ENCODE measurements around the gene CRAT. TPM values are rescaled to one million over a fixed set of nuclear protein-coding genes. Genes with fewer than 3 reads are reported as not detected.
A peak's percentile ranks its signal among the peaks of the same experiment; 100 is the strongest.

CRAT gene
- total RNA-seq, 1 experiment from 2014 or later = 10.1 TPM

DNA sequence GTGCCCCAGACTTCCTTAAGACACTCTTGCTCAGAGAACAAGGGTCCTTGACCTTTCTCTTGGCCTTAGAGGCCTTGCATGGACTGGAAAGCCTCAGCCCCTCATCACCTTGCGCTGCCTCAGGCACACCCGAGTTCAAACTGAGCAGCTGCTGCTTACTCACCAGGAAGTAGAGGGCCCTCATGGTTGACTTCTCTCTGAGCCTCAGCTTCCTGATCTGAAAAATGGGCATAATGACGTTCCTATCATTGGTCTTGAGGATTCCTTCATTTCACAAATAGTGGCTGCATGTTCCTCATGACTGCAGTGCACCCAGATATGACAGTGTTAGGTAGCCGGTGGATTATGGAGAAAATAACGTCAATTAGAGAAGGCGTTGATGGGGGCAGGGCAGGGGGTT is 38.8 kb upstream of the CRAT start:
- Histone ChIP-seq H3K9me3 (ENCODE audit: low read depth, low read length, poor library complexity, severe bottlenecking) (no peaks in the 10 kb centered on the region), H3K4me3 (ENCODE audit: low read depth, low read length, poor library complexity, severe bottlenecking) (no peak overlapping the region), H3K4me1 (ENCODE audit: insufficient read depth, low read length, poor library complexity, severe bottlenecking) (no peaks in the 10 kb centered on the region), H3K36me3 (ENCODE audit: insufficient read depth, low read length, poor library complexity, severe bottlenecking) (peaks cover 6% of the 10 kb centered on the region), H3K27ac (ENCODE audit: low read depth, low read length, poor library complexity, severe bottlenecking) (no peak overlapping the region), H3K27me3 (replicated peaks; ENCODE audit: insufficient read depth, low read depth, low read length, poor library complexity) (no peaks in the 10 kb centered on the region)
- no TSS peak for BruUV-seq (replicated peaks)
- TF ChIP-seq, protein P1, sequence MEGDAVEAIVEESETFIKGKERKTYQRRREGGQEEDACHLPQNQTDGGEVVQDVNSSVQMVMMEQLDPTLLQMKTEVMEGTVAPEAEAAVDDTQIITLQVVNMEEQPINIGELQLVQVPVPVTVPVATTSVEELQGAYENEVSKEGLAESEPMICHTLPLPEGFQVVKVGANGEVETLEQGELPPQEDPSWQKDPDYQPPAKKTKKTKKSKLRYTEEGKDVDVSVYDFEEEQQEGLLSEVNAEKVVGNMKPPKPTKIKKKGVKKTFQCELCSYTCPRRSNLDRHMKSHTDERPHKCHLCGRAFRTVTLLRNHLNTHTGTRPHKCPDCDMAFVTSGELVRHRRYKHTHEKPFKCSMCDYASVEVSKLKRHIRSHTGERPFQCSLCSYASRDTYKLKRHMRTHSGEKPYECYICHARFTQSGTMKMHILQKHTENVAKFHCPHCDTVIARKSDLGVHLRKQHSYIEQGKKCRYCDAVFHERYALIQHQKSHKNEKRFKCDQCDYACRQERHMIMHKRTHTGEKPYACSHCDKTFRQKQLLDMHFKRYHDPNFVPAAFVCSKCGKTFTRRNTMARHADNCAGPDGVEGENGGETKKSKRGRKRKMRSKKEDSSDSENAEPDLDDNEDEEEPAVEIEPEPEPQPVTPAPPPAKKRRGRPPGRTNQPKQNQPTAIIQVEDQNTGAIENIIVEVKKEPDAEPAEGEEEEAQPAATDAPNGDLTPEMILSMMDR (conservative IDR thresholded peaks at IDR 0.05; ENCODE audit: low read depth, low read length) = no peak
- TF ChIP-seq EZH2 (IDR thresholded peaks at IDR 0.05; ENCODE audit: borderline replicate concordance, low read depth, low read length, poor library complexity, severe bottlenecking) = no peak
- CTCF ChIA-PET = no interaction called here
- intact Hi-C loops (cut with micrococcal nuclease; ENCODE audit: unreplicated experiment) = loop anchor here (10.0 kb wide), 1 partner anchor 185 kb away; no protein-coding TSS in a partner anchor
- no peak for DNase-seq (ENCODE audit: low spot score)
- POLR2A ChIA-PET (ENCODE audit: low non-redundant PET) = no interaction called here

DNA sequence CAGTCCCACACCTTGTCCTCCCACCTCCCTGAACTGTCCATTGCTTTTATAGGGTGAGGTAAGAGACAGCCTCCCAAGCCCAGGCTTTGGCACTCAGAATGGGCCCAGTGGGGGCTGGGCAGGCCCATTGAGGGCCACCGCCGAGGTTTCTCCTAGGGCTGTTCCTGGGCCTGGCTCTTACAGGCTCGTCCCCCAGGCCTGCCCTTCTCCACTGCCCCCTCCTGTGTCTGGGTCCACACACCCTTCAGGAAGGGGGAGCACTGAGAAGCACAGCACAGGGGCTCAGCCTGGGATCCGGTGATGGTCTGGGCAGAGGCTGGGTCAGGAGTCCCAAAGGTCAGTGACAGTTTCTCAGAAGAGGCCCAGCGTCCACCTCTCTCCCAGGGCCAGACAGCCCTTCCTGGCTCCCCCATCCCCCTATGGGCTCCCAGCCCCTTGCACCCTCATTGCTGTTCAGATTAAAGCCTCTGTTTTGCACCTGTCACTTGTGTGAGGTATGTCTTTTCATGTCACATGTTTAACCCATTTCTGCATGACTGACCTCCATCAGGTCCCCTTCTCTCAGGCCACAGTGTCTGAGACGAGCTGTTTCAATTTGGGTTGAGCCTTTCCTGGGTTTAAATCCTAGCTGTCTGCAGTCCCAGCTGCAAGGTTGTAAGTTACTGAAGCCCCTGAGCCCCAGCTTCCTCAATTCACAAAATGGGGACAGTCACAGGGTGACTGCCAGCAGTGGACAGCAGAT is 38.0 kb upstream of the CRAT start:
- Histone ChIP-seq H3K36me3 (ENCODE audit: insufficient read depth, low read length, poor library complexity, severe bottlenecking) (peaks cover 12% of the 10 kb centered on the region), H3K9me3 (ENCODE audit: low read depth, low read length, poor library complexity, severe bottlenecking) (no peaks in the 10 kb centered on the region), H3K27ac (ENCODE audit: low read depth, low read length, poor library complexity, severe bottlenecking) (no peak overlapping the region), H3K4me1 (ENCODE audit: insufficient read depth, low read length, poor library complexity, severe bottlenecking) (peaks cover 1% of the 10 kb centered on the region), H3K4me3 (ENCODE audit: low read depth, low read length, poor library complexity, severe bottlenecking) (no peak overlapping the region), H3K27me3 (replicated peaks; ENCODE audit: insufficient read depth, low read depth, low read length, poor library complexity) (no peaks in the 10 kb centered on the region)
- POLR2A ChIA-PET (ENCODE audit: low non-redundant PET) = no interaction called here
- no TSS peak for BruUV-seq (replicated peaks)
- TF ChIP-seq EZH2 (IDR thresholded peaks at IDR 0.05; ENCODE audit: borderline replicate concordance, low read depth, low read length, poor library complexity, severe bottlenecking) = no peak
- TF ChIP-seq, protein P1 (conservative IDR thresholded peaks at IDR 0.05; ENCODE audit: low read depth, low read length) = no peak
- CTCF ChIA-PET = no interaction called here
- DNase-seq (ENCODE audit: low spot score) = no peak
- intact Hi-C loops (cut with micrococcal nuclease; ENCODE audit: unreplicated experiment) = loop anchor here (10.0 kb wide), 1 partner anchor 186 kb away; no protein-coding TSS in a partner anchor

DNA sequence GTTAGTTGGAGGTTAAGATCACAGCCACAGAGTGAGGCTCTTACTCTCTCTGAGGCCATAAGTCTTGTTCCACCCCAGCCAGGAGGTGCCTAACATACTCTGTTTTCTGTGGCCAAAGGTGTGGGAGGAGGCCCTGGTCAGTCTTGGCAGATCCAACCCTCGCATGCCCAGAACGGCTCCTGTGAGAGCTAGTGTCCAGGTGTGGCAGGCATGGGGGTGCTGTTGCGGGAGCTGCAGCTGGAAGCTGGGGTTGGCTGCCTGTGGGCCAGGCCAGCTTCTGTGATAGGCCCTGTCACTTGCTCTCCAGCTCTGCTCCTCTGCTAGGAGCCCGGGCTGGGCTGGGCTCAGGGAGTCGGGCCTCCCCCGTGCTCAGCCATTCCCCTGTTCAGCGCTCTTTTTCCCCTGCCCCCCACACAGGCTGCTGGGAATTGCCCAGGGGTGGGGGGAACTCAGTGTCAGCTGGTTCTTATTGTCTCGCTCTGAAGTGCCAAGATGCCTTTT is 35.9 kb upstream of the CRAT start:
- peaks cover 23% of the 10 kb centered on the region for H3K4me1 ChIP-seq (ENCODE audit: insufficient read depth, low read length, poor library complexity, severe bottlenecking)
- H3K4me3 ChIP-seq (ENCODE audit: low read depth, low read length, poor library complexity, severe bottlenecking) = no peak overlapping the region
- ChIA-PET POLR2A (ENCODE audit: low non-redundant PET) (no interaction called here), CTCF (interaction anchor here (0.5 kb wide), 1 partner anchor 27 kb away, joined by 3 read pairs; no protein-coding TSS in a partner anchor)
- H3K36me3 ChIP-seq (ENCODE audit: insufficient read depth, low read length, poor library complexity, severe bottlenecking) = peaks cover 21% of the 10 kb centered on the region
- DNase-seq (ENCODE audit: low spot score) = no peak
- intact Hi-C loops (cut with micrococcal nuclease; ENCODE audit: unreplicated experiment) = loop anchor here (10.0 kb wide), 1 partner anchor 188 kb away; no protein-coding TSS in a partner anchor
- TF ChIP-seq, protein P1 (conservative IDR thresholded peaks at IDR 0.05; ENCODE audit: low read depth, low read length) = no peak
- no peak for TF ChIP-seq EZH2 (IDR thresholded peaks at IDR 0.05; ENCODE audit: borderline replicate concordance, low read depth, low read length, poor library complexity, severe bottlenecking)
- H3K27me3 ChIP-seq (replicated peaks; ENCODE audit: insufficient read depth, low read depth, low read length, poor library complexity) = no peaks in the 10 kb centered on the region
- BruUV-seq (replicated peaks) = no TSS peak
- H3K27ac ChIP-seq (ENCODE audit: low read depth, low read length, poor library complexity, severe bottlenecking) = peak overlapping the region; percentile 63
- H3K9me3 ChIP-seq (ENCODE audit: low read depth, low read length, poor library complexity, severe bottlenecking) = no peaks in the 10 kb centered on the region

Measured in A673 (cell line).